Adipose tissue (tissue), 3 donors: Measurements from ENCODE around the gene GTF3C1. TPM values are rescaled to one million over a fixed set of nuclear protein-coding genes. Genes with fewer than 3 reads are reported as not detected.

Experiments
- H3K27ac ChIP-seq: one replicate; pipeline ENCODE4 v1.5.1; 2013; ENCODE audit warnings: low read depth, low read length
- WGBS, 3 donors: extraction: QIAGEN DNeasy Blood & Tissue Kit; methylation state at CpG; one replicate each; pipeline ENCODE4 v1.1.7; 2013; 5-methylcytosine and 5-hydroxymethylcytosine counted together
- polyA plus RNA-seq, 3 donors: library from polyadenylated mRNA; stranded (reverse); fragments of 200-250 nt; gene quantifications; one replicate each; pipeline ENCODE4 v1.2.3, GENCODE V29; 2013
- donor health status: healthy with polysubstance abuse.
- donor health status: Bipolar disorder and iron deficiency.
- donor health status: healthy.

GTF3C1 gene
- polyA plus RNA-seq, 3 donors, result 26.2 to 31.3 (median 30.7) TPM

DNA sequence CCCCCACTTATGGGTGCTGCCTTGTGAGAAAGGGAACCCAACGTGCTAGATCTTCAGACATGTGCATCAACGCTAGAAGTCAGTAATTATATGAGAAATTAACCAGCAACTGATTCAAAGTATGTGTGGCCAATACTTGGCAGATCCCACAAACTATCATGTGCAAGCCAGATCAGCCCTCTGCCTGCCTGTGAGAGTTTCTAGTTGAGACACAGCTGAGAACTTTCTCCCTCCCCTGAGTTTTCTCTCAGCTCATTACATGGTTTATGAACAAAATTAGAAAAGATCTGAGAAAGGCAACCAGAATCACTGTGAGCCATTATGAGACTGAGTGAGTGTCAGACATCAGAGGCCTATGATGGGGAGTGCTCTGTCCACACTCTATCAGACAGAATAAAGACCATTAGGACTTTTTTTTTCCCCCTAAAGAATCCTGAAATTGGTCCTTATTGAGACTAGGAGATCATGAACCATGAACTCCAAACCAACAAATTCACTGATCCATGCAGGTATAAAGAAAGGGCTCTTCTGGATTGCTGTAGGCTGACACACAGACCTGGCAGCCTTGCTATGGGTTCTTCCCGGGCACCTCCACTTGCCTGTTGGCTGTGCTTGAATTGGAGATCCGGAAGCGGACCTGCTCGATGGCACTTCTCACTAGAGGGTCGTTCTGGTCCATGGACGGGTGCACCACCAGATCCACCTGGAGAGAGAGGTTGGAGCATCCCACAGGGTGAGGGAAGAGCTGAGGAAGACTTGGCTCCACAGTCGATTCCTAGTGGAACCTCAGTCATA is 51.5 kb downstream of the GTF3C1 start:
- no peak overlapping the region for H3K27ac ChIP-seq
- WGBS, 3 donors, result 88 to 95% (median 94%) methylated on average over 9 of the region's 9 CpGs

DNA sequence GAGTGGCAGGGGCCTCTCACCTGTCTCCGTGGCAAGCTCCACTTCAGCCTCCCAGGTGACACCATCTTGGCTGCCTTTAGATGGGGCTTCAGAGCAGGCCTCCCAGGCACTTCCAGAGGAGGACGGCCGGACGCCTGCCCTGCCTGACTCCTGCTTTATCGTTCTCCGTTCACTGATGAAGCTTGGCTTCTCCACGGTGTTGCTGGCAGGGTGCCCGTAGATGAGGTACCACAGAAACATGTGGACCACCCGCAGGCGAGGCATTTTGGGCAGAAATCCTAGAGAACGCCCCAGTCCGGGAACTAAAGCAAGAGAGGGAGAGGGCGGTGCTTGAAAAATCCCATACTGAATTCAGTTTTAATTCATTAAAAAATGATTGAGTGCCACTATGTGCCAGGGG is 54.5 kb downstream of the GTF3C1 start:
- 68 to 88% (median 71%) methylated on average over 13 of the region's 13 CpGs for WGBS, 3 donors
- no peak overlapping the region for H3K27ac ChIP-seq

DNA sequence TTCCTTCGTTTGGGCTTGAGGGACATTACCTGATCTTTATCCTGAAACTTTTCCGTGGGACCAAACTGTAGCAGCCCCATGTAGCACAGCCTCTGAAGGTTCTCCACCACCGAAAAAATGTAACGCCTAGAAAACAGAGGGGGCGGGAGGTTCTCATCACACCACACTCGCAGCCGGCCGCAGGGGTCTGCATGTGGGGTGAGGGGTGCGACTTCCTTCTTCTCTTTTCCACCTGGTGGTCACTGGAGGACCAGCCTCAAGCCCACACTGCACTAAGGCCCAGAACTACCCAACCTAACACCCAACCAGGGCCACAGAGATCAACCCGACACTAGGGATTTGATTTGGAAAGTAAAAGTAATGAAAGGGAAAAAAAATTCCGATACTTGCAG is 57.1 kb downstream of the GTF3C1 start:
- WGBS, 3 donors, result 86 to 92% (median 89%) methylated on average over 11 of the region's 11 CpGs
- no peak overlapping the region for H3K27ac ChIP-seq

DNA sequence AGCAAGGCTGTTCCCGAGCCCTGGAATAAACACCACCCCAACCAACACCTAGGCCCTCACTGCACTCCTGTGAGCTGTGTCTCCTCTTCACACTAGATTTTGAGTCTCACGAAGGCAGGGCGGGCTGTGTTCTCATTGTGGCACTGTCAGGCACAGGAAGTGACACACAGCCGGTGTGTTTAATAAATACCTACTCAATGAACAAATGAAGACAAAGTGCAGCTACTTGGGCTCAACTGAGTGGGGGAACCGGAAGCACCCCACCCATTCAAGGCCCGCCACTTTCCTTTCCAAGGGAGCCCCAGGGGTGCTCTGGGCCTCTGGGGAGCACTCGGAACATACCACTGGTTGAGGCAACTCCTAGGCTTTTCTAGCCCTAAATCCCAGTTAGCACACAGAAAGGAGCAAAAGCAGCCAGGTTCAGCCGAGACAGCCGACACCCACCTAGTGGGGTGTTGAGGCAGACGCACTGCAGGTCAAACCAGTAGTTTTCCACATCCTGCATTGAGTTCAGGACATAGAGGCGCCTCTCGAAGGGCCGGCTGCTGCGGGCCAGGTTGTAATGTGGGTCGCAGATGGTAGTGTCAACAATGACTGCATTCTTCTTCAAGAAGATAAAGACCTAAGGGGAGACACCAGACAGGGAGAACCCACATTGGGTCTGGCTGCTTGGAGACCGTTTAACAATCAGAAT is 57.7 kb downstream of the GTF3C1 start:
- H3K27ac ChIP-seq, result no peak overlapping the region
- WGBS, 3 donors, result 76 to 84% (median 82%) methylated on average over 16 of the region's 16 CpGs

DNA sequence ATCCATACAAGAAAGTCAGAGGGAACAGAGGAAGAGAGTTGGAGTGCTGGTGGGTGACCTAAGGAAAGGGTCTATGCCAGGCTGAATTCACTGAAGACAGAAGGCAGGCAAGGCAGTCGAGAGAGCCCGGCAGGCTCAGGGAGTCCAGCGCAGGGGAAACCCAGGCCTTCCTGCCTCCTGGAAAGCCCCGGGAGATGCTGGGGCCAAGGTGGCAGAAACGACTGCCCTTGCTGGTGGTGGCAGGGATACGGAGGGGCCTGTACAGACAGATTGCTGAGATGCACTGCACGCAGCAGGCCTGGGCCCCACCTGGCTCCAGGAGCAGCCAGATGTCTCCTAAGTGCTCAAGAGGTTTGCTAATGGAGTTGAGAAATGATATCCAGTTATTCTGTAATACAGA is 59.8 kb downstream of the GTF3C1 start:
- H3K27ac ChIP-seq, result no peak overlapping the region
- 92 to 93% (median 92%) methylated on average over 7 of the region's 7 CpGs for WGBS, 3 donors

DNA sequence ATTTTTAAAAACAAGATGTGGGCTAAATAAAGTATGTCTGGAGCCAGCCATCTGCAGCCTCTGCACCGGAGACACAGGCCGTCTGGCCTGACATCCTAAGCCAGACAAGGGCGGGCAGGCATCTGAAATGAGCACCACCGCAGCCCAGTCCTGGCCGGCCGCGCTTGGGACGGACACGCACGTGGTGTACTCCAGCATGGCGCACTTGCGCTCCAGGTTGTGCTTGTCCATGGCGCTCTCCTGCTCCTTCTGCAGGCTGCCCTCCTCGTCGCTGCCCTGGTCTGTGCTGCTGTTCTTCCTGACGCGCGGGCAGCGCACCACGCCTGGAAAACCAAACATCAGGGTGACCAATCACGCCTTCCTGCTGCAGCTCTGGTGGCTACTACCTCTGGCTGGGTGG is 60.3 kb downstream of the GTF3C1 start:
- WGBS, 3 donors, result 96 to 98% (median 96%) methylated on average over 21 of the region's 21 CpGs

DNA sequence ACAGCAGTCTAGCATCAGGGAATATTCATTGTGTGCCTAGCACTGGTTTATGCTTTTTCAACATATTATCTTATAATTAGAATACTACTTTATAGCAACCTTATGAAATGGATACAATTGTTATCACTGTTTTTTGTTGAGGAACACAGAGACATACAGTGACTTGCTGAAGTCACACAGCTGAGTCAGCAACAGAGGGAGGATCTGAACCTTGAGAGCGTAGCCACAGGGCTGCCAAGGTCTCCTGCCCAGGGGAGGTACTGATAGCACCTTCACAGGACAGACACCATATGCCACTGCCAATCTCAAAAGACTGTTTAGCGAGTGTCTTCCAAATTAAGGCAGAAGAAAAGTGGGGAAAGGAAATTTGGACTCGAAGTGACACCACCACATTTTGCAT is 63.0 kb downstream of the GTF3C1 start:
- 77 to 95% (median 95%) methylated on average over 3 of the region's 3 CpGs for WGBS, 3 donors

More for the DNA sequence above, 60.3 kb downstream of the GTF3C1 start:
- no peak overlapping the region for H3K27ac ChIP-seq

DNA sequence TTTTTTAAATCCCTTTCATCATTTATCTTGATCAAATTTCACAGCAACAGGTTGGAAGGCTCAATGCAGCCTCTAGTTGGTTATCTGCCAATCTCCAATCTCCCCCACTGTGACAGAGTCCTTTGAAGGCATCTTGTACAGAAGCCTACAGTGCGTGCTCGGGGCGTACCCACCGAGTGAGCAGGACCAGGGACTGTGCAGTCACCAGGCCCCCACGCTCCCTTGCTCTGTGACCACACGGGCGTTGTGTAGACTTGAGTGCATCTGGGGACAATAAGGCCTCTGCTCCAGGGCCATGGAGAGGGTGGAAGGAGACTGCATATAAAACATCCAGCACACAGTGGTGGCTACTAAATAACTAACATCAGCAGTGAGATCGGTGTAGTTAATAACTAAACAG is 63.4 kb downstream of the GTF3C1 start:
- no peak overlapping the region for H3K27ac ChIP-seq
- 67 to 92% (median 88%) methylated on average over 8 of the region's 8 CpGs for WGBS, 3 donors

More for the DNA sequence above, 63.0 kb downstream of the GTF3C1 start:
- H3K27ac ChIP-seq, result no peak overlapping the region

DNA sequence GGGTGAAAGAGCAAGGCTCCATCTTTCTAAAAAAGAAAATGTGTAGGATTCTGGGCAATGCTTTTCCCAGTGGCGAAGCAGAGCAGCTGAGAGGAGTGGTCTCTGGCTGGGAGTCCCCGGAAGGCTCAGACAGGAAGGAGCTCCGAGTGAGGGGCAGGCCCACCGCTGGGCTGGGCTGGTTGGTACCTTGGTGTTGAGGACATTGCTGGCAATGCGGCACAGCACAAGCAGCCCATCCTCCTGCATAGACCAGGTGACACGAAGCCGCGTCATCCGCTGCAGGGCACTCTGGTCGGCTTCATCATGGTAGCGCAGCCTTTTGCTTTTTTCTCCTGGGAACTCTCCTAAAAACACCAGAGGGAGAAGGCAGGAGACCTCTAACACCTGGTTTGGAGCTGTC is 63.9 kb downstream of the GTF3C1 start:
- no peak overlapping the region for H3K27ac ChIP-seq
- WGBS, 3 donors, result 95 to 96% (median 96%) methylated on average over 11 of the region's 11 CpGs

DNA sequence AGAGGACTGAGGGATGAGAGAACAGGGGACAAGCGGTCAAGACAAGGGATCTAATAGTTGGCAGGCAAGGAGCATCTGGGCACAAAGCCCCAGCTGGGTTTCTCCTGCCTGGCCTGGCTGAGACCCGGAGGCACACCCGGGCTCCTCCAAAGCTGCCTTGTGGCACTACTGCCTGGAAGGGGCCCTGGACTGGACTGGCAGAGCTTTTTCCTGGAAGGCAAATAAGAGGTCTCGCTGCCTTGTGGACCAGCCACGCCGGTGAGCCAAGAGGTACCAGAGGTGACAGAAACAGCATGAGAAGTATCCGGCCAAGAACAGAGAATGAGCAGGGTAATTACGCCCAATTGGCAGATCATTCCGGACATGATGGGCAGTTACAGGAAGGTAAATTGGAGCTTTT is 64.6 kb downstream of the GTF3C1 start:
- H3K27ac ChIP-seq, result no peak overlapping the region
- whole genome bisulfite sequencing, 3 donors, result 90 to 98% (median 94%) methylated on average over 9 of the region's 9 CpGs

DNA sequence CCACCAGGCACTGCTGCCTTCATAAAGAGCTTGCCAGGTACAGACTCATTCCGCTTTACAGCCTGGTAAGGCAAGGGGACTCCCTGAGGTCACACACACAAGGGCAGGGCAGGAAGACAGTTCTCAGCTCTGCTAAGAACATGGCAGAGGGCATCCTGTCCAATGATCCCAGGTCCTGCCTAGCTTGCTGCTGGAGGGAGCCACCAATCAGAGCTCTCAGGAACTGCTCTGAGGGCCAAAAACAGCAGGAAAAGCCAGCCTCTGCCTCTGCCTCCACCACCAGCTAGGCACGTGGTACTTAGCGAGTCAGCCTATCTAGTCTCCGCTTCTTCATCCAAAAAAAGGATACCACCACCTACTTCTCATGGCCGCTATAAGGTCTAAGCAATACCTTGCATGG is 66.1 kb downstream of the GTF3C1 start:
- WGBS, 3 donors, result 92 to 95% (median 94%) methylated on average over 5 of the region's 5 CpGs
- H3K27ac ChIP-seq, result no peak overlapping the region

DNA sequence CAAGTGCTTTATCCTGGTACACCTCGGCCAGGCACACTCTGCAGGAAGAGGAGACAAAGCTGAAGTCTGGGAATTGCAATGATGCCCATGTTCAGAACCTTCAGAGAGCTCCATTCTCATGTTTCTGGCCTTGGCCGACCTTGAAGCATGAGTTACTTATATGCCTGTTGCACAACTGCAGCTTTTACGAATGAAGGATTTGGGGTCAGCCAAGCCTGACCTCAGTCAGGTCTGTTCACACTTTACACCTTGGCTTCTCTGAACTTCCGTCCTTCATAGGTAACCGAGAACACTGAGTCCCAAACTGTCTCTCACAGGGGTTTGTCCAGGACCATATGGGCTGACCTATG is 66.7 kb downstream of the GTF3C1 start:
- 64 to 94% (median 89%) methylated on average over 5 of the region's 5 CpGs for WGBS, 3 donors
- no peak overlapping the region for H3K27ac ChIP-seq

DNA sequence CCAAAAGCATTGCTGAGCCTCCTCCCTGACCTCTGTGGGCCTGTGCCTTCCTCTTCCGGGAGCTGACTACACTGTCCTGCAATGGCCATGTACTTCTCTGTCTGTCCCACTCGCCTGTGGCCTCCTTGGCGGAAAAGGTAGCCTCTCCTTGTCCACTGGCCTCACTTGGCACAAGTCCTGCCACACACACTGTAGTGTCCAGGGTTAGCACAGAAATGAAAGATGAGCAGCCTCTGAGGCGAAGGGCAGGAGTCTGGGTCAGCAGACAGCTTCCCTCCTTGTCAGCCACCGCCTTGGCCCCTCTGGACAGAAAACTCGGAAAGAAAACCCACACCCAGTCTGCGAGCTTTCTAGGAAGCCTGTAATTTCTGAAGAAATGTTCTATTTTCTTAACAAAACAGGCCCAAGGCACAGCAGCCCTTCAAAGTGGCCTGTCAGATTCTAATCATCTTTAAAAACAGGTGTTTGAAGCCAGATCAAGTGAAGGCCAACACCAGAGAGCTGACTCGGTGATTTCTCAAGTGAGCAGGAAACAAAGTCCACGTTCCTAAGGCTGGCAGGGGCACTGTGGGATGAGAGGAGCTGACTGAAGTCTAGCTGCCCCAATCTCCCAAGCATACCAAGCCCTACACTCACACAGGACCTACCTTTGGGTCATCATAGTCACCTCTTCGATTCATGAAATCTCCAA is 67.2 kb downstream of the GTF3C1 start:
- H3K27ac ChIP-seq, result no peak overlapping the region
- 75 to 87% (median 87%) methylated on average over 10 of the region's 10 CpGs for WGBS, 3 donors

DNA sequence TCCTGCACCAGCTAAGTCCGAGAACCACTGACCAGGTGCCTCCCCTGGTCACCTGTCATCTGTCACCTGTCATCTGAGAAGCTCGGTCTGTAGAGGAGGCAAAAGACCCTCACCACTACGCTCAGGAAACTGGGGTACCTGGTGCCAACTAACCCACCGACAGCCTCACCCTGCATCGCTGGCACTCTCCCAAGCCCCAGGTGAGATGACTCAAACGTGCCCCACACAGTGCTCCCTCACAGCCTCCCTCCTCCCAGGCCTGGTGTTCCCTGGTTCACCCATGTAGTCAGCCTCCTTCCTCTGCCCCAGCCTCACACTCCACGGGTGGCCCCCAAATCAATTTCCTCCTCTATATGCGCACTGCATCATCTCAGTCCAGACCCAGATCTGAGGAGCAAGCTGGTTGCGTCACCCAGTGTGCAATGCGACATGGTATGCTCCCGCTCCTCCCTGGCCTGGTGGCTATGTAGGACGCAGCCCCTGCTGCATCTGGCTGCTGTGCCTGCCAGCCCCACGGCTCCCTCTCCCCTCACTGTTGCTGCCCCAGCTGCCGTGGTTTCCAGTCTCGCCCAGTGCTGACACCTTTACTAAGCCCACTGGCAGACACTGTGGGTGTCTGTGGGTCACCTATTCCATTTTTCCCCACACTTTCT is 68.3 kb downstream of the GTF3C1 start:
- WGBS, 3 donors, result 87 to 88% (median 88%) methylated on average over 15 of the region's 15 CpGs
- H3K27ac ChIP-seq, result no peak overlapping the region

DNA sequence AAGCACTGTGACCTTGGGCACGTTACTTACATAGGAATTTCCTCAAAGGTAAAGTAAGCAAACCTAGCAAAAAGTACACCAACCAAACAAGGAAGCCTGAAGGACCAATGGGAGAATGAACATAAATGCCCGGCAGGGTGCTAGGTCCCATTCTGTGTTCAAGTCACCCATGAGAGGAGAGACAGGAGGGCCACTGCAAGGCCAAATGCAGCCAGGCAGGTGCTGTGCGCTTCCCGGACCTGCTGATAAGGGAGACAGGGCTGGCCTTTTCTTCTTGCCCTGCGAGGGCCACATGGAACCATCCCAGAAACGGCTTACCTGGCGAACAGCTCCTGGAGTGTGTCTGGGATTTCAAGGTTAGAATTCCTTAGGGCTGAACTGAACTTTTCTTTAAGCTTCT is 69.0 kb downstream of the GTF3C1 start:
- no peak overlapping the region for H3K27ac ChIP-seq
- WGBS, 3 donors, result 59 to 98% (median 96%) methylated on average over 7 of the region's 7 CpGs

DNA sequence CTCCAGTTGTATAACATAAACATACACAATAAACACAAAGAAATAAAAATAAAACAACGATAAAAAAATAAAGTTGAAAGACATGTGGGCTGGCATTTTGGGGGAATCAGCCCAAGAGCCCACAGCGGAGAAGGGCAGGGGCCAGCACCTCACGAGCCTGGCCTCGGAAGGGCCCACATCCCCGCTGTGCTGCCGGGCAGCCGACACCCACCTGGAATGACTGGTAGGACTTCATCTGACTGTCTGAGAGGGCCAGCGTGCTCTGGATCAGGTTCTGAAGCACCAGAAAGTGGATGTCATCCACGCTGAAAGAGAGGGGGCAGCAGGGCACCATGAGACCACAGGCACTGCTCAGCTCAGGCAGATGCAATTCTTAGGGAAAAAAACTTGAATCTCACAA is 73.5 kb downstream of the GTF3C1 start:
- 89 to 97% (median 95%) methylated on average over 9 of the region's 9 CpGs for WGBS, 3 donors
- no peak overlapping the region for H3K27ac ChIP-seq

DNA sequence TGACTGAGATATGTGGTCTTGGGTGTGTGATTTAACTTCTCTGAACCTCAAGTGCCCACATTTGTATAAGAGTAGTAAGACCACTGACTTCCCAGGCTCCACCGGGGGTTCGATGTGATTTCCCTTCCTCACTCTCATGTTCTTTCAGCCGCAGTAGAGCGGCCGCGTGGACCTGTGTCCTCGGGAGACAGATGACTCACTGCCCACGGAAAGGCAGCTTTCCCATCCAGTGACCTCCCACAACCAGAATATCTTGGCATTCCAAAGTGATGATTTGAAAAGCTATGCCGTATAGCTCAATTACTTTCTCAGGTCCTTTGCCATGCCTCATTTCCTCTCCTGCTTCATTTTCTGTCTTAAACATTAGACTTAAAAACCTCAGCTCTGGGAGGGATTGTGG is 74.2 kb downstream of the GTF3C1 start:
- 77 to 86% (median 81%) methylated on average over 9 of the region's 9 CpGs for WGBS, 3 donors
- no peak overlapping the region for H3K27ac ChIP-seq

DNA sequence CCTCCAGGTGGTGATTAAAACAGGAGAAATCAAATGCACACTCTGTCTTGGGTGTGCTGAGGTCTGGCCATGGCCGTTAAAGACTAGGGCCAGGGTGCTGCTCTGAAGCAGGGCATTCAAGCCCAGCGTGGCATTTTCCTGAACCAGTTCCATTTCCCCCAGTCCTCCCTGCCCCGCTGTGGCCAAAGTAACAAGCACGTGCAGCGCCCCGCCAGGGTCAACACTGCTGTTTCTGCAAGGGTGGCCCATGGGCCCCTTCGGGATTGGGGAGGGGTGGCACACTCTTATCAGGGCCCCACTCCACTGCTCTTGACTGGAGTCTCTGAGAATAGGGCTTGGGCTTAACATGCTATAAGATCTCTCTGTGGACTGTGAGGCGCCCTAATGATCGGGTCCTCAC is 74.8 kb downstream of the GTF3C1 start:
- 92 to 96% (median 94%) methylated on average over 9 of the region's 9 CpGs for WGBS, 3 donors
- H3K27ac ChIP-seq, result no peak overlapping the region

DNA sequence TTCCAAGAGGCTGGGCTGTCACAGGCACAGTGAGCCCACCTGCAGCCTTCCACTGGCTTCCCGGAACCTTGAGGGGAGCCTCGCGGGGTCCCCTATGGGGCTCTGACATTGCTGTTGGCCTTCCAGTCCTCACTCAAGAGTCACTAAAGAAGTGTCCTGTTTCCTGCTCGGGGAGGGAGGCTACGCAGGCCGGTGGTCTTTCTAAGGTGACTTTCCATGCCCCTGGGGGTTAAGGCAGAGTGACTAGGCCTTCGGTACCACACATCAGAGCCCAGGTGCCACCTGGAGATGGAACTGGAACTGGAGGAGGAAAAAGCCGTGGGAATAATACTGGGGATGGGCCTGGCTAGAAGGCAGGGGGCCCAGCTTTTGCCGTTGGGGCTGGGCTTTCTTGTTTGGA is 75.7 kb downstream of the GTF3C1 start:
- WGBS, 3 donors, result 95 to 97% (median 95%) methylated on average over 9 of the region's 9 CpGs
- H3K27ac ChIP-seq, result no peak overlapping the region
